Kidney tubule cell (primary cell): Measurements from ENCODE around the gene FGF12.
"Not testable (repeated sequence)": the region's sequence is repeated elsewhere in the genome, so short reads cannot be mapped to it uniquely, and the experiment has no call there.

Experiments
- DNase-seq: peaks from one replicate; pipeline ENCODE4 v3.0.0-alpha.2; 2018; ENCODE audit warnings: low spot score

The FGF12 gene

GRCh38 chr3:192577811-192578210 lies 149.5 kb downstream of the FGF12 start:
- no peak for DNase-seq

DNA sequence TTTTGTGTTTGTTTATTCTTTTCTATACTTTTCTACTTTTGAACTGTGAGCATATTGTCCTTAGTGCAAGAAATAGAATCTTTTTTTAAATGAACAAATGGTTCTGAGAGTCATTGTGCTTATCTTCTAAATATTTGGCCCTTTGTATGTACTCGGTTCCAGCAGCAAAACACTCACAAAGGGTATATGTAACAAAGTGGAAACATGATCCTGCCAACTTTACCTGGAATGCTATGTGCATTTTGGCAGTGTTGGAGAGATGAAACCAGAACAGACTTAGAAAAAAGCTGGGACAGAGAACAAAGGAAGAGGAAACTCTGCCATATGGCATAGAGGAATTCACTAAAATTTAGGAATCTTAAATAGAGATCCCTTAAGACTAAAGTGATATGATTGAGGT lies 150.1 kb downstream of the FGF12 start:
- DNase-seq: no peak

GRCh38 chr3:192576704-192577103 lies 150.6 kb downstream of the FGF12 start:
- not testable (repeated sequence) for DNase-seq

GRCh38 chr3:192575879-192576506 lies 151.3 kb downstream of the FGF12 start:
- no peak for DNase-seq

DNA sequence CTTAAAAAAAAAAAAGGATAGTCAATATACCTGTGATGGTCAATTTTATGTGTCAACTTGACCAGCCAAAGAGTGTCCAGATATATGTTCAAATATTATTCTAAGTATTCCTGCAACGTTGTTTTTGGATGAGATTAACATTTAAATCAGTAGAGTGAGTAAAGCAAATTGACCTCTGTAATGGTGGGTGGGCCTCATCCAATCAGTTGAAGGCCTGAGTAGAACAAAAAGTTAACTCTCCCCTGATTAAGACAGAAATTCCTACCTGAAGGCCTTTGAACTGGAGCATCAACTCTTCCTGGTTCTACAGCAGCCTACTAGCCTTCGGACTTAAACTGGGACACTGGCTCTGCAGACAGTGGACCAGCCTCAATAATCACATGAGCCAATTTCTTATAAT lies 154.1 kb downstream of the FGF12 start:
- DNase-seq: no peak

DNA sequence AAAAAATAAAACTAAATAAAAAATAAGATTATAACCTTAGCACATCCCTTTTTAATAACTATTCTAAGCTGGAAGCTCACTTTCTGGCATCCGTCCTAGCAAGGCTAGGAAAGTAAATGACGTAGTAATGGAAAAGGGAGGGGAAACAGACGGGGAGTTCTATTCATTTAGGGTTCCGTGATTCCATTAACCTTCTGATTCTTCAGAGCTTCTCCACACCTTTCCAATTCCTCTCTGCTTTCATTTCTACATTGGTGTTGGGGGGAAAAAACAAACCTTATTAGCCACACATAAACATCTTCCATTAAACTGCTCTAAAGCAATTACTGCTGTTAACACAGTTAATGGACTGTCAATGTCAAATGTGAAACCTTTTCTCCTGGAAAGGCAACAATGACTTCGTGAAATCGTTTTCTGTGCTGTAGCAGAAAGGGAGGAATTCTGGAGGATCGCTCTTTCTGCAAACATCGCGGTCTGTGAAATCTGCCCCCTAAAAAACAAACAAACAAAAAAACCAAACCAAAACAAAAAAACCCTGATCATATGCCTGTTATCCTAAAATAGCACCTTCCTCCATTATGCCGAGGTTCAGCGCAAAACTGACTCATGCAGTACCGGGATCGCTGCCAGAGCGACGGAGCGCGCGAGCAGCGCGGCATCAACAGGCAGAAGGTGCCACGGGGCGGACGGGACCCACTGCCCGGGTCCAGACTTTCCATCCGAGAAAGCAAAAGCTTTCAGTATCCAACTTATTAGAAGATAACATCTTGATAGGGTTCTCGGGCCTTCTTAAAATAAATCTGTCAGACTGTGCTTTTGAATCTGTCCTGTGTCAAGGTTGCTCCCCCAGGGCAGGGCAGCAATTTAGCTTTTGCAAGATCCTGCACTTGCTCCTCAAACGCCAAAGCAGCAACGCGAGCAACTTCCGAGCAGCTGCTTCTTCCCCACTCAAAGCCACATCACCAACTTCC lies 156.2 kb downstream of the FGF12 start:
- peak; percentile 62 for DNase-seq

DNA sequence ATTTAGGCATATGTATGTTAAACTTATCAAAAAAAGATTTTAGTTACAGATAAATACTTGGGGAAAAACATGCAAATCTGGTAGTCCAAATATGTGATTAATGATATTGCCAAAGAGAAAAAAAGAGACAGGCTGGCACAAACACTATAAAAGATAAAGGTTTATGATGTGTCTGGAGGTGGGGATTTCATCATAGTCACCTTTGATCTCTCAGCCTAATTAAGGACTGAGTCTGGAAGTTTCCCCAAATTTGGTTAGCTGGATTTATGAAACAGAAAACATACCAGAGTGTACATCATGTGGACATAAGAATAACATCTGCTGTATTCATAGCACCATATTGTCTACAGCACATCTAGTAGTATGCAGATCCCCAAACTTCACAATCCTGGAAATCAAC lies 157.0 kb downstream of the FGF12 start:
- DNase-seq: no peak

DNA sequence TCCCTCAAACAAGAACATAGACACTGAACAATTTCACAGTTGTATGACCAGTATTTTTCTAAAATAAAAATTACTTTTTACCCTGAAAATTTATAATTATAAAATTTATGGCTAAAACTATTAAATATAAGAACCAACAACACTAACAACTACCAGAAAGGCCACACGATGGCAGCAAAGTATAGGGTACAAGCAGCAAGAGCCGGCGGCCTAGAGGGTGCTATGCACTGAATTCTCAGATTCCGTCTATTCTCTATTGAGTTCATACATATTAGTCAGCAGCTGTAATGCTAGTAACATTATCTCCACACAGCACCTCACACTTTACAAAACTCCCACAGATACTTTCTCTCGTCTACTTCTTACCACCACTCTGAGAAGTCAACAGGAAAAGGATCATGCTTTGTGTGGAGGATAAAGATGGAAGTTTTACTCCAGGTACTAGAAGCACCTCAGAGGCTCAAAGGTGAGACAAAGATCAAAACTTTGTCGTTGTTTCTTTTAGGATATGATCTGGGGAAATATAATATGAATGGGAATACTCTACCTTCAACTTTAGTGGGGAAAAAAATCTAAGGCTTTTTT lies 160.5 kb downstream of the FGF12 start:
- DNase-seq: peak; percentile 70

GRCh38 chr3:192564611-192565010 lies 162.7 kb downstream of the FGF12 start:
- DNase-seq: no peak

GRCh38 chr3:192563417-192563816 lies 163.9 kb downstream of the FGF12 start:
- no peak for DNase-seq

GRCh38 chr3:192553707-192554106 lies 173.6 kb downstream of the FGF12 start:
- DNase-seq: no peak

DNA sequence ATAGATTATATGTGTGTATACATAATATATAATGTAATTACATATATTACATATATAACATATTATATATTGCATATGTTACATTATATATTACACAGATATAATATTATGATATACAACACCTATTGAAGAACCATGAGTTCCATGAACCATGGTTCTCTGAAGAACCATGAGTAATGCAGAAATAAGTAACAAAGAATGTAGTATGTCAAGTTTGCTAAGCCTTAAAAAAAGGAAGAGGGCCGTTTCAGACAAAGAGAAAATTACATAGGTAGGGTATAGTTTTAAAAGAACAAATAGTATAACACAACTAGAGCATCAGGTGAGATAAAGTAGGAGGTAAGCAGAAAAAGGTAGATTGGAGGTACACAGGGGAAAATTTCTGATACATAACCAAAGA lies 177.0 kb downstream of the FGF12 start:
- no peak for DNase-seq

GRCh38 chr3:192545333-192545732 lies 182.0 kb downstream of the FGF12 start:
- no peak for DNase-seq

DNA sequence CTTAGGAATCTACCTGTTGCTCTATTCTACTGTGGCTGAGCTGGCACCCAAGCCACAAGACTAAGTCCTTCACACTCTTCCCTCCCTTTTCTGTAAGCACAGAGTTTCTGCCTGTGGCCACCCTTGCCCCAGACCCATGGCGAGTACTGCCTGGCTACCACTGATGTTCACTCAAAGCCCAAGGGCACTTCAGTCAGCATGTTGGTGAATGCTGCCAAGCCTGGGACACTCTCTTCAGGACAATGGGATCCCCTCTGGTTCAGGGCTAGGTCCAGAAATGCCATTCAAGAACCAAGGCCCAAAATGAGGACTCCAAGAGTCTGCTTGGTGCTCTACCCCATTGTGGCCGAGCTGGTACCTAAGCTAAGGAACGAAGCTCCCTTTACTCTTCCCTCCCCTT lies 184.2 kb downstream of the FGF12 start:
- no peak for DNase-seq

- no peak for DNase-seq
Measured at GRCh38 chr3:192516820-192517219, 210.5 kb downstream of the FGF12 start.

GRCh38 chr3:192515664-192516045 lies 211.7 kb downstream of the FGF12 start:
- peak; percentile 21 for DNase-seq

- peak; percentile 41 for DNase-seq
Measured at GRCh38 chr3:192514754-192515663, 212.3 kb downstream of the FGF12 start.

DNA sequence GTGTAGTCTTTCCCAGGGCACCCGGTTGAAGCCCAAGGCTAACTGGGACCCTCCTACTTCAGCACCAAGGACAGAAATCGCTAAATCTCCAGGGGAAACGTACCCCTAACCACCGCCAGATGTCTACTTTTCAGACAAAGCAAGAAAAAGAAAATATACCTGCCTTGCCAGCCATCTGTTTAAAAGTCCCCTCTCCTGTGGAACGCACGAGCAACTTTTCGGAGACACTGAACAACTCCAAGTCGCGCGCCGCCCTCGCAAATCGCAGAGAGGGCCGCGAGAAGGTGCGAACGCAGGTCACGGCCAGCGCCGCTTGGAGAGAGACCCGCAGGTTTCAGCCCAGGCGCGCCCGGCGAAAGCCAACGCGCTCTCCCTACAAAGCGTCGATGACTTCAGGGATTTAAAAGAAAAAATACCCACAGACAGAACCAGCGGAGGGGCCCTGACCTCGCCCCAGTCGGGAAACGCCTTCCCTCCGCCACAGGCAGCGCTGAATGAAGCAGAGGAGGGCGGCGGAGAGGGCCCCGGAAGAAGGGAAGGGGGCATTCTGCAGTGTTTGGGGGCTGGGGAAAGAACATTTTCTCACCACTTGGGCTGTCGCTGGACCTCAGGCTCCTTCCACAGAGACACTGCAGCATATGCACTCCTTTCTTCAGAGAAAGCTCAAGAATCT lies 213.1 kb downstream of the FGF12 start:
- peak; percentile 23 for DNase-seq

DNA sequence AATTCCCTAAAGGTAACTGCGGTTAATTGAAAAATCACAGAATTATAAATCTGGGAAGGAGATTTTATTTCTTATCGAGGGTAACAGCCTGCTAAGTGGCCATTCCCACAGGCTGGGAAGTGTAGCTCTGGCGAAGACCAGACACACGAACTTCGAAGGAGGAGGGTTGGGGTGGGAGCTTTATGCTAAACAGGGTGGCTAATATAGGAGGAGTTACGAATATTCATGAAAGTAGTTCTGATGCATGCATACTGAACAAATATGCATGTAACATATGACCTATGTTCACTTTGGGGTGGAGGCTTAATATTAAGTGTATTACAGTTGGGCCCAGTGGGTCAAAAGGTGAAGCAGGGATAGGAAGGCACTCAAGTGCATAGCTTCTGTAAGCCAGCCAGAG lies 221.6 kb downstream of the FGF12 start:
- DNase-seq: no peak

DNA sequence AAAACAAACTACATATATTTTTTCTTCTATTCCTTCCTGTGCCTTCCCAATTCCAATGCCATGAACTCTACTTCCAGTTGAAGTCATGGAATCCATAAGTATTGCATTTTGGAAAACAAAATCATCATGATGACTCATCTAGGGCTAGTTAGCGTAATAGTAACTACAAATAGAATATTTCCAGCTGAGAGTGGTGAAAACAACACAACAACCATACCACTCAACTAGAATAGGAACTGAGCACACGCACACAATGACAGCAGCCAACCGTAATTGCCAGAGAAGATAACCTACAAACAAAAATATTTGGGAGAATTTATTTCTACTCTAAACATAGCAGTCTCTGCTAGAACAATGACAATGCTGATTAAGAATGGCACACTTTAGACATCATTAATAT lies 225.9 kb downstream of the FGF12 start:
- no peak for DNase-seq

DNA sequence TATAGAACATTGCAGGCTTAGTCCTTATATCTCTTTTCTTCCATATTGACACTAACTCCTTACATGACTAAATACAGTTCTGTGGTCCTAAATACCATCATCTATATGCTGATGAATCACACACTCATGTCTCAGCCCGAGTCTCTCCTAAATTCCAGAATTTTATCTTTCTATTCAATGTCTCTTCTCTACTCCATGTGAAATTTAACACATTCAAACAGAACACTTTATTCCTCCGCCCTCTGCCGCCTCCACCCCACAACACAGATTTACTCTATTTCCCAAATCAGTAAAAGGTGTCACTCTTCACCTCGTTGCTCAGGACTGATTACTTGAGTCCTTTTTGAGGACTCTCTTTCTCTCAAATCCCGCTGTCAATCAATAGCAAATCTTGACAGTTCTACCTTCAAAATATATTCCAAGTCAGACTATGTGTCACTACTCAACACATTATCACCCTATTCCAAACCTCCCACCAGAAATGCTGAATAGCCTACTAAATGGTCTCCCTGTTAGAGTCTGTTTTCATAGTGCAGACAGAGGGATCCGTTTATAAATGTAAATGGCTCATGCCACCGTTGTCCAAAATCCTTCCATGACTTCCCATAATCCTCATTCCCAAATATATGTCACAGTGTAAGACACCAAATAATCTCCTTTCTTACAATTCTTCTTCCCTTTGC lies 230.3 kb downstream of the FGF12 start:
- no peak for DNase-seq
